Peyer's patch (tissue), 4 donors: ENCODE measurements around the gene UST. TPM values are rescaled to one million over a fixed set of nuclear protein-coding genes. Genes with fewer than 3 reads are reported as not detected.

ENCODE experiments used
- DNase-seq, 3 donors: peaks; one replicate each; pipeline ENCODE4 v3.0.0-alpha.2; 2017 to 2019
- H3K27ac ChIP-seq, 4 donors: fragments of 200-600 bp; sonication (generic); one replicate each; pipeline ENCODE4 v1.5.1; 2016 to 2019
- H3K27me3 ChIP-seq, 2 donors: fragments of 200-600 bp; sonication (generic); one replicate each; pipeline ENCODE4 v1.5.1; 2019
- H3K36me3 ChIP-seq, 3 donors: fragments of 200-600 bp; sonication (generic); one replicate each; pipeline ENCODE4 v1.5.1; 2016 to 2019
- H3K4me1 ChIP-seq, 4 donors: fragments of 200-600 bp; sonication (generic); one replicate each; pipeline ENCODE4 v1.5.1; 2016 to 2019
- H3K4me3 ChIP-seq, 4 donors: fragments of 200-600 bp; sonication (generic); 1 replicate in 3 of 4; 2 replicates in 1 of 4; pipeline ENCODE4 v1.5.1; 2016 to 2019; ENCODE audit warnings: mild to moderate bottlenecking in 1 of 4
- H3K9me3 ChIP-seq, 4 donors: fragments of 200-600 bp; sonication (generic); one replicate each; pipeline ENCODE4 v1.5.1; 2016 to 2019; ENCODE audit warnings: mild to moderate bottlenecking in 1 of 4
- POLR2A ChIP-seq, 2 donors: fragments of 450-650 bp; IDR thresholded peaks; one replicate each; pipeline ENCODE4 v1.5.1; 2017; ENCODE audit warnings: antibody characterized with exemption in 2 of 2, mild to moderate bottlenecking in 2 of 2, moderate library complexity in 2 of 2
- total RNA-seq, 4 donors: library from RNA; depleted of rRNA; stranded (reverse); fragments of >200 nt; gene quantifications; one replicate each; pipeline ENCODE4 v1.1.0, GENCODE V29; 2016
- TF ChIP-seq, protein P1 (sequence below), 6 experiments: fragments of 450-650 bp in 4 of 6; fragments of 200-600 bp in 2 of 6; sonication (generic) in 1 of 6; IDR thresholded peaks; one replicate each; pipeline ENCODE4 v1.5.1; 2017 to 2019; ENCODE audit warnings: antibody characterized with exemption in 6 of 6, mild to moderate bottlenecking in 3 of 6, moderate library complexity in 1 of 6

UST gene
- total RNA-seq, 4 donors from 2014 or later, result 3.0 to 37.1 (median 4.6) TPM

DNA sequence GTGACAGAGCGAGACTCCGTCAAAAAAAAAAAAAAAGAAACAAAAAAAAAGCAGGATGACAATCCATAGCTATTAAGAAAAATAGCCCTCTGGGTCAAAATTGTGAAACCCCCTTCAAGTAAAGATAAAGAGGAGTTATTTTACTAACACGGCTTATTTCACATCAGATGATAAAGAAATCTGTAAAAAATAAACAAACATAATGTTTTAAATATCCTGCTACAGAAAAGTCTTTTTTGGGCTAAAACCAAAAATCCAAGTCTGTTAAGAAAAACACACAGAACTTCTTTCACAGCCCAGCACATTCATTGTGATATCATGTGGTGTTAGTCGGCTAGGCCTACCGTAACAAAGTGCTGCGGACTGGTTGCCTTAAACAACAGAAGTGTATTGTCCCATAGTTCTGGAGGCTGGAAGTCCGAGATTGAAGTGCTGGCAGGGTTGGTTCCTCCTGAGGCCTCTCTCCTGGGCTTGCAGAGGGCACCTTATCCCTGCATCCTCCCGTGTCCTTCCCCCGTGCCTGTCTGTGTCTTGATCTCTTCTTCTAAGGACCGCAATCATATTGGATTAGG is 331.5 kb downstream of the UST start:
- Histone ChIP-seq H3K27me3 (no peaks in the 10 kb centered on the region), H3K4me3 (no peak overlapping the region), H3K9me3 (no peaks in the 10 kb centered on the region), H3K4me1 (peaks cover 0 to 11% (median 0%) of the 10 kb centered on the region in 4 donors), H3K36me3 (no peaks in the 10 kb centered on the region), H3K27ac (no peak overlapping the region)
- TF ChIP-seq, protein P1, sequence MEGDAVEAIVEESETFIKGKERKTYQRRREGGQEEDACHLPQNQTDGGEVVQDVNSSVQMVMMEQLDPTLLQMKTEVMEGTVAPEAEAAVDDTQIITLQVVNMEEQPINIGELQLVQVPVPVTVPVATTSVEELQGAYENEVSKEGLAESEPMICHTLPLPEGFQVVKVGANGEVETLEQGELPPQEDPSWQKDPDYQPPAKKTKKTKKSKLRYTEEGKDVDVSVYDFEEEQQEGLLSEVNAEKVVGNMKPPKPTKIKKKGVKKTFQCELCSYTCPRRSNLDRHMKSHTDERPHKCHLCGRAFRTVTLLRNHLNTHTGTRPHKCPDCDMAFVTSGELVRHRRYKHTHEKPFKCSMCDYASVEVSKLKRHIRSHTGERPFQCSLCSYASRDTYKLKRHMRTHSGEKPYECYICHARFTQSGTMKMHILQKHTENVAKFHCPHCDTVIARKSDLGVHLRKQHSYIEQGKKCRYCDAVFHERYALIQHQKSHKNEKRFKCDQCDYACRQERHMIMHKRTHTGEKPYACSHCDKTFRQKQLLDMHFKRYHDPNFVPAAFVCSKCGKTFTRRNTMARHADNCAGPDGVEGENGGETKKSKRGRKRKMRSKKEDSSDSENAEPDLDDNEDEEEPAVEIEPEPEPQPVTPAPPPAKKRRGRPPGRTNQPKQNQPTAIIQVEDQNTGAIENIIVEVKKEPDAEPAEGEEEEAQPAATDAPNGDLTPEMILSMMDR (IDR thresholded peaks at IDR 0.05), result no peak
- TF ChIP-seq POLR2A (IDR thresholded peaks at IDR 0.05), result no peak
- no peak for DNase-seq

DNA sequence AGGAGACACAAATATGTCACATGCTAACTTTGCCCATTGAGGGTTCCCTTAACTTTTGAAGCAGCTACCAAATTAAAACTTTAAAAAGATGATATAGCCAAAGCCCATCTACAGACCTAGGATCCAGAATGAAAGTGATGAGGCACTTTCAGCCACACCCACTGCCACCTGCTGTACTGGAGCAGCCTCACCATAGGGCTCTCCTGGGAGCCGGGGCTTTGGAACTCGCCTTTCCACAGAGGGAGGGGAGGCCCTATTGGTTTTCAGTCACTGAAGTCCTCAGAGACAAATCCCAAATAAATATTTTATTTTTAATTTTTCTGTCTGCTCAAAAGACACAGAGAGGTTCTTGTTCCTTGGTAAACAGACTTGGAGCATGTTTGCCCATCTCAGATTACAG is 332.6 kb downstream of the UST start:
- Histone ChIP-seq H3K27ac (peak overlapping the region in 1 of 4 donors; percentile 35), H3K4me1 (peaks cover 0 to 11% (median 0%) of the 10 kb centered on the region in 4 donors), H3K9me3 (no peaks in the 10 kb centered on the region), H3K27me3 (no peaks in the 10 kb centered on the region), H3K36me3 (no peaks in the 10 kb centered on the region), H3K4me3 (no peak overlapping the region)
- TF ChIP-seq, protein P1 (IDR thresholded peaks at IDR 0.05), result no peak
- TF ChIP-seq POLR2A (IDR thresholded peaks at IDR 0.05), result no peak
- no peak for DNase-seq

DNA sequence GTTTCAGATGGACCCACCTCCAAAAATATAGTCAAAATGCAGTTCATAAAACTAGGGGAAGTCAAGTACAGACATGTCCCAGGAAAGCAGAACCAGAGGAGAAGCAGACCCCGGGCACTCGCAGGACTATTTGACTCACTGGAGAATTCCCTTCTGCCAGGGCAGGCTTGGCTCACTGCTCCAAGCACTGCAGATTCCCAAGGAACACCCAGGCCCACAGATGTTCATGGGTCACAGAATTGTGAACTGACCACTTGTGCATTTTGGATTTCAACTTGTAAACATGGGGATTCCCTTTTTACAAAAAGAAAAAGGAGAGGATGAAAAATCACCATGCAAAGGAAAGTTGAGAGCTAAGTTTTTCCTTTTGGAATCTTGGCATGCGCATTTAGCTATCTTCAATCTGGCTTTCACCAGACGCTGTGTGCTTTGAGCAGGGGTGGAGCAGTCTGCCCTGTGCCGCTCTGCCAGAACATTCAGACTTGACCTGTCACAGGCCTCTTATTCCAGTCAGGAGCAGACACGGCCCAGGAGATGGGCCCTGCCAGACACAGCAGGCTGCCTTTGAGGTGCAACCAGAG is 333.2 kb downstream of the UST start:
- Histone ChIP-seq H3K9me3 (no peaks in the 10 kb centered on the region), H3K36me3 (no peaks in the 10 kb centered on the region), H3K27ac (peak overlapping the region in 2 of 4 donors; percentile 17 to 35), H3K27me3 (no peaks in the 10 kb centered on the region), H3K4me3 (no peak overlapping the region), H3K4me1 (peaks cover 0 to 11% (median 0%) of the 10 kb centered on the region in 4 donors)
- DNase-seq, result no peak
- TF ChIP-seq POLR2A (IDR thresholded peaks at IDR 0.05), result no peak
- TF ChIP-seq, protein P1 (IDR thresholded peaks at IDR 0.05), result no peak

DNA sequence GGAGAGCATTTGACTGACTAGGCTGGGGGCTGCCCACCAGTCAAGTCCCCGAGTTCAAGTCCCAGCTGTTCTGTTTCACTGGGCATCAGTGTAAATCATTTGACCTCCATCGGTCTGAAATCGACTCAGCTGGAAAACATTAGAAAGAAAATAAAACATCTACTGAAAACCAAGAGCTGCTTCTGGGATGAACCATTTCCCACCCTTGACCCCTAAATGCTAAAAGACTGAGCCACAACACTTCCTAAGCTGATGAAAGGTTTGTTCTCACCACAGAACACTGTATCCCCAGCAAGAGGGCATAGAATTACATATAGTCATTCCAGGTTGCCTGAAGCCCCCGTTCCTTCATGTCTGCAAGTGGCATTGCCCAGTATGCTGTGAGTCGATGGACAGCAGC is 333.7 kb downstream of the UST start:
- H3K36me3 ChIP-seq, result no peaks in the 10 kb centered on the region
- TF ChIP-seq, protein P1 (IDR thresholded peaks at IDR 0.05), result no peak
- peak overlapping the region in 2 of 4 donors; percentile 17 to 35 for H3K27ac ChIP-seq
- H3K4me3 ChIP-seq, result no peak overlapping the region
- peaks cover 0 to 11% (median 0%) of the 10 kb centered on the region in 4 donors for H3K4me1 ChIP-seq
- no peaks in the 10 kb centered on the region for H3K9me3 ChIP-seq
- DNase-seq, result no peak
- H3K27me3 ChIP-seq, result no peaks in the 10 kb centered on the region

DNA sequence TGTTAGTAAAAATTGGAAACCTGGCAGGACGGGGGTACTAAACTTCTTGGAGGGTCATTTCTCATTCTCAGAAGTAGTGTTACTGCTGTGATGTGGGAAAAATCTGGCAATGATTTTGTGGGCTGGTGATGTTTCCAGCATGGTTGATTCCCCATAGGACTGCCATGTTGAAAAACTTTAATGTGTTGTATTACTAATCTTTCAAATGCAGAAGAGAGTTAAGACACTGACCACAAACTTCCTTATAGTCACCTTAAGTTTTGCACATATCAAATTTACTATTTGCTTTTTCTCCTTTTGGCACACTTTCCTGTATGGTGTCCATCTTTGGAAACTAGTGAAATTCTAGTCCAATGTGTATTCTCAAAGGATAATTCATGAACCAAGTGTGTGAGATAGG is 334.5 kb downstream of the UST start:
- no peak overlapping the region for H3K27ac ChIP-seq
- TF ChIP-seq POLR2A (IDR thresholded peaks at IDR 0.05), result no peak
- TF ChIP-seq, protein P1 (IDR thresholded peaks at IDR 0.05), result no peak
- no peaks in the 10 kb centered on the region for H3K9me3 ChIP-seq
- no peak overlapping the region for H3K4me3 ChIP-seq
- DNase-seq, result no peak
- no peaks in the 10 kb centered on the region for H3K27me3 ChIP-seq
- peaks cover 0 to 11% (median 0%) of the 10 kb centered on the region in 4 donors for H3K4me1 ChIP-seq
- H3K36me3 ChIP-seq, result no peaks in the 10 kb centered on the region
